IPS DF 4.7 (cell line): ENCODE results near the gene GLYATL3.

Experiments used
- DNase-seq: peaks from one replicate; pipeline ENCODE4 v3.0.0-alpha.2; 2013; ENCODE audit warnings: low spot score; ENCODE audit errors: extremely low read depth

Gene GLYATL3

DNA sequence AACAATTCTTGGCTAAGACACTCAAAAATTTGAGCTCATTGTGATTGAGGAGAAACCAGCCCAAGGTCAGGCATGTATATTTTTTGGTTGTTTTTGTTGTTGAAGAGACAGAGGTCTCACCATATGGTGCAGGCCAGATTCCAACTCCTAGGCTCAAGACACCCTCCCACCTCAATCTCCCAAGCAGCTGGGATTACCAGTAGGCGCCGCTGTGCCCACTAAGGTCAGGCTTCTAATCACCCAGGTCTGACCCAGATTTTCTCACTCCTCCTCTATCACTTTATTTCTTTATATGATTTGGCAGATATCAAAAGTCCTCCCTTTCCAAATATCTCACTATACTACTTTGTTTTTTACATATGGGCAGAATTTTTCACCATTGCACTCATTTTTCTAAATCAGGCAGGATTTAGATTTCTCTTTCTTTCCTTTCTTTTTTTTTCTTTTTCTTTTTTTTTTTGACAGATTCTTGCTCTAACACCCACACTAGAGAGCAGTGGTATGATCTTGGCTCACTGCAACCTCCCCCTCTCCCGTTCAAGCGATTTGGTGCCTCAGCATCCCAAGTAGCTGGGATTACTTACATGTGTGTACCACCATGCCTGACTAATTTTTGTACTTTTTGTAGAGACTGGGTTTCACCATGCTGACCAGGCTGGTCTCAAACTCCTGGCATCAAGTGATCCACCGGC, 49.0 kb downstream of the GLYATL3 start:
- DNase-seq = no peak

DNA sequence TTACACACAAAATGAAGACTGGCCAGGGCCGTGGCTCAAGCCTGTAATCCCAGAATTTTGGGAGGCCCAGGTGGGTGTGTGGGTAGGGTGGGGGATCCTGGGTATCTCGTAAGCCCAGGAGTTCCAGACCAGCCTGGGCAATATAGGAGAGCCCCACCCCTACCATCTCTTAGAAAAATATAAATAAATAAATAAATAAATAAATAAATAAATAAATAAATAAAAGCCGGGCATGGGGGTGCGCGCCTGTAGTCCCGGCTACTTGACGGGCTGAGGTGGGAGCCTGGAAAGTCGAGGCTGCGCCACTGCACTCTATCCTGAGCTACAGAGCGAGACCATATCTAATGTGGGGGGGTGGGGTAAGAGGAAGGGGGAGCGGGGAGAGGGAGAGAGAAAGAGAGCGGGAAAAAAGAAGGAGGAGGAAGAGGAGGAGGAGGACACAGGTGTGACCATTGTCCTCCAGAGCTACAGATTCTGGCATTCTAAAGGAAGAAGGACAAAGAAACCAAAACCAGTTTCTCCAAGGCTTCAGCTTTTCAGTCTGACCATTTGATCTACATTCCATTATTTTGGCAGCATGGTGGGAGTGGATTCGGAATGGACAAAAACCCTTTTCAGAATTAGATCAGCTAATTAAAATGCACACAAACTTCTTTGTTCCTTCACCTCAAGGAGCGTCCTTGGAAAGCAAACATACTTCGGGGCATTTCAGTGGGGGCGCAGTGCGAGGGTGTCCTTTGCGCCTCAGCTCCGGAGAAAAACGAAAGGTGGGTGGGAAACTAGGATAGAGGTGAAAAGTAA, 50.2 kb downstream of the GLYATL3 start:
- DNase-seq = no peak

DNA sequence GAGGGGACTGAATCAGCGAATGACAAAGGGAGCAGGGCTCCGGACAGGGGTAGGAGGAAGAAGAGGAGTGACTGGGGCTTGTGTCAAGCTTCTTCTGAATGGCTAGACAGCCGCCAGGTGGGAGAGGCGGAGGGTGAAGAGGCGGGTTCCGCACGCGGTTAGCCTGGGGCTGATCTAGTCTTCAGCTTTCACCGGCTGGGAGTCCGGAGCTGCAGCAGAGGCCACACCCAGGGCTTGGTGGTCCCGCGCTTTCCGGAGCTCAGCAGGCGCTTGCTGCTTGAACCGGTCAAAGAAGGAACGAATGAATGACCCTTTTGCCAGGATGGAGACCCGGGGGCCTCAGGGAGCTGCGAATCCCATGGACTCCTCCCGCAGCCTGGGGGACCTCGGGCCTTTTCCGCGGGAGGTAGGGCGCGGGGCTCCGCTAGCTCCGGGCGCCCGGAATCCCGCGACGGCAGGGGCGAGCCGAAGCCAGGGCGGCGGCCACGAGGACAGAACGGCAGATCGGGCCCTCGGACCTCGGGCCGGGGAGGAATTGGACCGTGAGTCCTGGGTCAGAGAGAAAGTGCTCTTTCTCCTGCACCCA, 50.9 kb downstream of the GLYATL3 start, which contains the start of gene C6orf141:
C6orf141 (plus strand) TSS at position 177 of the 586 bp plus-strand sequence; CDS start at position 302, 125 bp downstream.
- no peak for DNase-seq

DNA sequence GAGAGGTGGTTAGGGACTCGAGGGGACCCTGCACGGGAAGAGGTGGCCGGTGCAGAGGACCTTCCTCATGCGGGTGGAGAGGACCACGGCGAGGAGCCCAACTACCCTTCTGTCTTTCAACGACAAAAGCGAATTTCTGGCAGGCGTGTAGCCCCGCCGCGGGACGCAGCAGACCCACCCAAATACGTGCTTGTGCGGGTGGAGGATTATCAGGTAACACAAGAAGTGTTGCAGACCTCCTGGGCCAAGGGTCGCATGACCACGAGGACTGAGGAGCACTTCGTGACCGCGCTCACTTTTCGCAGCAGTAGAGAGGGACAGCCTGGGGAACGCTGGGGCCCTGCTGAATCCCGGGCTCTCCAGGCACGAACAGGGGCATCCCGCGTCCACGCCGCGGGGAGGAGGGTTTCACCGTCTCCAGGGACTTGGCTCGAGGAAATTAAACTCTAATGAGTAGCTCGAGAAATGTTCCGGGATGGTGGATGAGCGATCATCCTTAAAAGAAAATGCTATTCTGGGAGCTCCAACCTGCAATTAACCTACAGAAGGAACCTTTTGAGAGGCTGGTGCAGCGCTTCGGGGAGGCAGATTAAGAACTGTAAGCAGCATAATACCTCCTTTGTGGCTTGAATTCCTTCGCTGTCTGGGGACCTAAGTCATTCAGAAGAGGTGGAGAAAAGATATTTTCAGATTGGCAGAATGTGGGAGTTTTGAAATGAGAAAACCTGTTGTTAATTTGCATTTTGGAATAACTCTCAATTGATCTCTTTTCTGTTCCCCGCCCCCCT, 51.5 kb downstream of the GLYATL3 start:
- no peak for DNase-seq

DNA sequence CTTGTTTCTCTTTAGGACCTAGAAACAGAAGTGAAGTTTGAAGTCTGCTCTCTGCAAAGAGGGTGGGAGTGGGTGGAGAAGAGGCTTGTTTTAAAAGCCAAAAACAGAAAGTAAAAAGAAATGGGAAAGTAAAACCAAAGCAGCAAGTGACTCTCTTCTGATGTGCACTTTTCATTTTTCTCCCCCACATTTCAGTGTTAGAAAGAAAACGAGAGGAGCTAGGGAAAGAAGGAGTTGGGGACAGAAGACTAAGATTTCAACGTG, 52.1 kb downstream of the GLYATL3 start:
- DNase-seq = no peak

DNA sequence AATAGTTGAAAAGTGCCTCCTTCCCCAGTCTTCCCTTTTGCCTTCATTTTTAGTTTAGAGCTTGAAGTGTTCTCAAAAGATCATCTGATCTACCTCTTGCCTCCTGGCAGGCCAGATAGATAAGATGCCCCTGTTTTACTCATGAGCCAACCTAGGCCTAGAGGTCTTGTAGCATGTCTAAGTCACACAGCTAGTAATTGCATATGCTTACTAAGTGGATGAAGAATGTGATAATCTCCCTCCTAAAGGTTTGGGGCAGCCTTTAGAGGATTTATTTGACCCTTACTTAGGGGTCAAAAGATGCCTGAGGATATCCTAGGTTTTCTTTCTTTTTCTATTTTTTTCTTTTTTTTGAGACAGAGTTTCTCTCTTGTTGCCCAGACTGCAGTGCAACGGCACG, 52.9 kb downstream of the GLYATL3 start:
- DNase-seq = no peak

DNA sequence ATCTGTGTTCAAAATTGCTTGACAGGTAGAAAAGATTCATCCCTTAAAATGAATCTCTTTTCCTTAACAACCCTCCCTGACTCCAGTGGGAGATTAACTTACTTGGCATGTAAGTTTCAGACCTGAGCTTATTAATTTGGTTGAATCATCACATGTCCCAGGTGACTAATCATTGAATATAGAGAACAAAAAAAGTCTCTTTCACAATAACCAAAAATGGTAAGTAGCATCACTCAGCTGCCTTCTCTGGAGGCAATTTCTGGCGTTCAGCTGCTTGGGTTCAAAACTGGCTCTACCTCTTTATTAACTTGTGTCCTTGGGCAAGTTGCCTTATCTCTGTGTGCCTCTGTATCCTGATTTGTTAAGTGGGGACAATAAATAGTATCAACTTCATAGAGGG, 53.7 kb downstream of the GLYATL3 start:
- no peak for DNase-seq

DNA sequence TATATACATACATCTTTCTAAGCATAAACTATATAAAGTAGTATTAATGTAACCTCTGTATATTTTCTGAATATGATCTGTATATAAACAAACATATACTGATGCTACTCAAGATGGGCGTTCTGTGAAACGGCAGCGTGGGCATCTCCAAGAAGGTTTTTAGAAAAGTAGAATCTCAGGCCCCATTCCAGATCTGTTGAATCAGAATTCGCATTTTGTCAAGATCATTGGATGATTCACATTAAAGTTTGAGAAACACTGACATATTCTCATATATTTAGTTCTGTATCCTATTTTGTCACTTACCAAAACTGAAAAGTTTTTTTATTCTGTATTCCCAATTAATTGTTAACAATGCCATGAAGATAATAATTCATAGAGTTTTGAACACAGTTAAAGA, 56.2 kb downstream of the GLYATL3 start:
- no peak for DNase-seq

DNA sequence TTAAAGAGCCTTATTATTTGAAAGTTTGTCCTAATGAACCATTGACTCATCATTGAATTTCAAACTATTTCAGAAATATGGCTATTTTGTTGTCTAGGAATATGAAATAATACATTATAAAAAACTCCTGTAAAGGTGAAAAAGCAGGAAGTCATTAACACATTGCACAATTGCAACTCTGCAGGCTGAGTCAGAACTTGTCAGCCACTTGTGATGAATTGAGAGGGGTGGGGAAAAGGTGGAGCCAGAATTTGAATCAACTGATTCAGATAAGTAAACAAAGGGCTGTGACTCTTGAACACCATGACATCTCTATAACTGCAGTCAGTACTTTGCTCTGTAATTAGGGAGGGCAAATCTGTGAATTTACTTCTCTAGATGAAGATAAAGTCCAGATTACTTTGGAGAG, 56.7 kb downstream of the GLYATL3 start:
- DNase-seq = no peak

DNA sequence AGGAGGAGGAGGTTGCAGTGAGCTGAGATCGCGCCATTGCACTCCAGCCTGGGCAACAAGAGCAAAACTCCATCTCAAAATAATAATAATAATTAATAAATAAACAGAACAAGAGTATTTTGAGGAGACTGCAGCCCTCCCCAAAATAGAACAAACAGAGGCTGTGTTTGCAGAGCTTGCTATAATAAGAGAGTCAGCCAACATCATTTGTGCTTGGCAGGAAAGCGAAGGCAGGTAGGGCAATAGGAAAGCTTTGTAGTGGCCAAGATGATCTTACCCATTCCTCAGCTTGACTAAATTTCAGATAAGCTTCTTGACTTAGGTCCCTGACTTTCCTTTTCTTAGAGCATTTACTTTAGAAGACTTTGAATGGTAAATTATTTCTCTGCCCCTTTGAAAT, 57.5 kb downstream of the GLYATL3 start:
- DNase-seq = no peak

DNA sequence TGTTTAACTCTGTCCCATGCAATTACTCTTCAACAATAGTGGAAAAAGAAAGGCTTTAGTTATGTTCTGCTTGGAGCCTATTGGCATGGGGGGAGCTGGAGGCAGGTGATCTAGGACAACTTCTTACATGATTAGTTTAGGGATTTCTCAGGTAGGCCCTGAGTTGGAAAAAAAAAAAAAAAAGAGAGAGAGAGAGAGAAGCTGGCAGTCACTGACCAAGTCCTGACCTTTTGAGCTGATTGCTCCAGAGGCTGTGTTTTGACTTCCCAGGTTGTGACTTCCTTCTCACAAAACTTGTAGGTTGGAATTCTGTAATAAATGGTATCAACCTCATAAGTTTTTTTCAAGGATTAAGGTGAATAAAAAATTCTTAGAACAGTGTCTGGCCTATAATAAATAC, 58.5 kb downstream of the GLYATL3 start:
- DNase-seq = no peak

DNA sequence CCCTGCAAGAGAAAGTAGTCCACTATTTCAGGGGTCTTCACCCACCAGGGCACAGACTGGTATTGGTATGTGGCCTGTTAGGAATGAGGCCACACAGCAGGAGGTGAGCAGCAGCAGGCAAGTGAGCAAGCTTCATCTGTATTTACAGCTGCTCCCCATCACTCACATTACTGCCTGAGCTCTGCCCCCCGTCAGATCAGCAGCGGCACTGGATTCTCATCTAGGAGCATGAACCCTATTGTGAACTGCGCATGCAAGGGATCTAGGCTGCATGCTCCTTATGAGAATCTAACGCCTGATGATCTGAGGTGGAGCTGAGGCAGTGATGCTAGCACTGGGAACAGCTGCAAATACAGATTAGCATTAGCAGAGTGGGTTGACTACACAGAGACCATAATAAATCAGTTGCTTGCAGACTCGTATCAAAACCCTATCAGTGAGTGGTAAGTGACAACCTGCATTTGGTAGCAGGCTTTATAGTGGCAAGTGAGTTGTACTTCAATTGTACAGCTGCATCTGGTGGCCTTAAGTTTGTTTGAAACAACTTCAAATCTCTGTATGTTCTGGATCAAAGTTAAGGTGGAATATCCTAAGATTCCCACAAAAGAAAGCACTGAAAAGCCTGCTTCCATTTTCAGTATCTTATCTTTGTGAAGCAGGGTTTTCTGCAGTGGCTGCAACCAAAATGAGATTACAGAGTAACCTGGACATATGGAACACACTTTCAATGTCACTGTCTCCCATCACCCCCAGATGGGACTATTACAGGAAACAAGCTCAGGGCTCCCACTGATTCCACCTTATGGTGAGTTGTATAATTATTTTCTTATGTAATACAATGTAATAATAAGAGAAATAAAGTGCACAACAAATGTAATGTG, 63.5 kb downstream of the GLYATL3 start:
- no peak for DNase-seq

DNA sequence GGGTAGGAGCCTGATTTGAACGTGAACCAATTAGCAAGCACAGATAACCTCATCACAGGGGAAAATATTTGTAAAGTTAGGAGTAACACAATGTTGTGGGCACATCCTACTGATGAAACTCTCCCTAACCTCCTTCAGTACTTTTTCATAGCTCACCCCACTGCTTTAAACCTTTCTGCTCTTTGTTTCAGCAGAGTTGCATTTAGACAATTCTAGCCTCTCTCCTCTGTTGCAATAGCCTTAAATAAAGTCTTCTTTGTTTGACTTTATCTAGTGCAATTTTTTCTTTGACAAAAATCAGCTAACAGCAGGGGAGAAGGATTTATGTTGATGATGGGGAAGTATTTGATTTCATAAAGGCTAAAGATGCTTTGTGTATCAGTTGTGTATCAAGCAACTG, 64.8 kb downstream of the GLYATL3 start:
- DNase-seq = no peak

DNA sequence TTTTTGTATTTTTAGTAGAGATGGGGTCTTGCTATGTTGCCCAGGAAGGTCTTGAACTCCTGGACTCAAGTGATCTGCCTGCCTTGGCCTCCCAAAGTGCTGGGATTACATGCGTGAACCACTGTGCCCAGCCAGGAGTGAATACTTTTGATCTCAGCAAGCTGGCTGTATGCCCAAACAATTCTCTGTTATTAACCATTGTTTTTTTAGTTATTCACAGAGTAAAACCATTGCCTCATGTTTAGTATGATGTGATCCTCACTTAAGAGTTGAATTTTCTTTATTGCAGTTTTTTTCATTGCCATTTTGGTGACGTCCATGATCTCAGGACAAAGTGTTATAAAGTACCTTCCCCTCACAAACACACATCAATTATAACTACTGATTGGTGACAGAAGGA, 65.5 kb downstream of the GLYATL3 start:
- DNase-seq = no peak

DNA sequence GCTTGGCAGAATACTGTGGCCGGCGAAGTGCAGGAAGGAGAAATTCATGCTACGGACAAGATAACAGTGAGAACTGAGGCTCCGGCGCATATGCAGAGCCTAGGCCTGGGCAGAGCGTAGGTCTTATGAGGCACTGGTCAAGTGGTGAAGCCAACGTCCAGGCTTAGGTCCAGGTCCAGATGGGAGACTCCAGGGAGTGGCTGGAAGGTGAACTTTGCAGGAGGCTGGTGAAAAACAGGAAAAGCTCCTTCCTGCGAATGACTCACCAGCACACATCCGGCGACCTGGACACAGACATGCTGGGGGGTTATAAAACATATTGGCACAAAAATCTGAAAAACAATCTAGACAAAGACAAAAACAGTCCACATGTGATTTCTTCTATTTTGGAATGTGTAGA, 66.1 kb downstream of the GLYATL3 start:
- DNase-seq = no peak

DNA sequence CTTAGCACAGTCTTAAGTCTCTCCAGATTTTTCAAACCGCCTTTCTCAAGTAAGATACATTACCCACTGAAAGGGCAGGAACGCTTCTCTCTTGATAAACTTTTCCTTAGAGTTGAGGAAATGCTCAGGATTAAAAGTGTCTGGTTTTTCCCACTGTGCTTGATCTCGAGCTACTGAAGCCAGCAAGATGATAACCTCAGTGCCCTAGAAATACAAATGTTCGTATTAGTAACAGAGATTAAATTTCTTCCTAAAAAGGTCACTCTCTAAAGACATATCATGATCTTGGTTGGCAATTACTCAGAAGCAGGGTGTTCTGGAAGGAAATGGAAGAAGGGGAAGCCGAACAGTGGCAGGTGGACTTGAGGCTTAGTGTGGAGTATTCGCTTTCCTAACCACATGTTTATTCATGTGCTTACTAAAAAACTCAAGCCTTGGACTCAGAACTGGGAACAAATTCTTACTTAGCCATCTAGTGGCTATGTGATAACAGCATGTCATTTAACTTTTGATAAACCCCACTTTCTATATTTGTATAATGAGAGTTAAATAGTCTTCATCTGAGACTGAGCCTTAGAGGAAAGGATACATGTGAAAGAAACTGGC, 70.9 kb downstream of the GLYATL3 start:
- DNase-seq = no peak

DNA sequence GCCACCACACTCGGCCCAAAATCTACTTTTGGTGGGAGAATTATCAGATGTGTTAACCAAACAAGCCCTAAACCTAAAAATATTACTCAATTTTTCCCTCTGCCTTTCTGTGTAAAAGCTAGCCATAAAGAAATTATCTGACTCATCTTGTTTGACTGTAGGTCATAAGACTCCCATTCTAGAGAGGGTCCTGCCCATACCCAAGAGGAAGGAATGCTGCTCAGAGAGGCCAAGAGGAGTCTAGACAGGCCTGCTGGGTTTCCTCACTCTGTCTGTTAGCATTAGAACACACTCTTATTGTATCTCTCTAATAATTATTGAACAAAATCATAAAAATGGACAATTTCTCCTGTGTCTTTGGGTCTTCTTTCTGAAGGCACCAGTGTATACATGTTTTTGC, 76.9 kb downstream of the GLYATL3 start:
- DNase-seq = no peak
